Tibial artery (tissue), 4 donors: ENCODE data around the gene DUOXA1.
"Not testable (repeated sequence)": the region's sequence is repeated elsewhere in the genome, so short reads cannot be mapped to it uniquely, and the experiment has no call there.

ENCODE experiments used
- DNase-seq, 2 donors: peaks; one replicate each; pipeline ENCODE4 v3.0.0-alpha.2; 2019
- H3K27ac ChIP-seq, 2 donors: fragments of 200-600 bp; sonication (generic) in 1 of 2; 1 replicate in 1 of 2; 2 replicates in 1 of 2; pipeline ENCODE4 v1.5.1; 2018 to 2019; ENCODE audit warnings: mild to moderate bottlenecking in 1 of 2
- H3K27me3 ChIP-seq, 2 donors: fragments of 200-600 bp; sonication (generic) in 1 of 2; one replicate each; pipeline versions ENCODE4 v1.5.1 to v1.6.0; 2016 to 2019
- H3K36me3 ChIP-seq, 3 donors: fragments of 200-600 bp; sonication (generic) in 2 of 3; one replicate each; pipeline ENCODE4 v1.5.1; 2016 to 2019; ENCODE audit warnings: mild to moderate bottlenecking in 2 of 3
- H3K4me1 ChIP-seq, 4 donors: fragments of 200-600 bp; sonication (generic) in 2 of 4; 1 replicate in 3 of 4; 2 replicates in 1 of 4; pipeline ENCODE4 v1.5.1; 2016 to 2019
- H3K4me3 ChIP-seq, 2 donors: fragments of 200-600 bp; sonication (generic) in 1 of 2; 1 replicate in 1 of 2; 2 replicates in 1 of 2; pipeline ENCODE4 v1.5.1; 2018 to 2019; ENCODE audit warnings: mild to moderate bottlenecking in 2 of 2
- H3K9me3 ChIP-seq, 3 donors: fragments of 200-600 bp; sonication (generic) in 1 of 3; one replicate each; pipeline ENCODE4 v1.5.1; 2016 to 2019
- intact Hi-C: fragments of 100-400 bp; cut with DNase I; formaldehyde crosslinking; loops from one replicate; pipeline ENCODE4 v1.15.0; 2023; ENCODE audit warnings: low total_unique reads

DUOXA1 gene

GRCh38 chr15:45079201-45079600 lies 50.5 kb downstream of the DUOXA1 start:
- H3K36me3 ChIP-seq, H3K27ac ChIP-seq, H3K9me3 ChIP-seq, H3K4me3 ChIP-seq, H3K27me3 ChIP-seq, DNase-seq, intact Hi-C loops, H3K4me1 ChIP-seq: not testable (repeated sequence)

GRCh38 chr15:45077391-45077790 lies 52.3 kb downstream of the DUOXA1 start:
- H3K9me3 ChIP-seq, H3K36me3 ChIP-seq, H3K27ac ChIP-seq, DNase-seq, H3K27me3 ChIP-seq, H3K4me1 ChIP-seq, intact Hi-C loops, H3K4me3 ChIP-seq: not testable (repeated sequence)

GRCh38 chr15:45075440-45076320 lies 54.0 kb downstream of the DUOXA1 start:
- H3K27me3 ChIP-seq, intact Hi-C loops, H3K9me3 ChIP-seq, H3K4me3 ChIP-seq, H3K36me3 ChIP-seq, DNase-seq, H3K27ac ChIP-seq, H3K4me1 ChIP-seq: not testable (repeated sequence)

GRCh38 chr15:45073602-45074001 lies 56.1 kb downstream of the DUOXA1 start:
- H3K27ac ChIP-seq, DNase-seq, H3K4me3 ChIP-seq, H3K27me3 ChIP-seq, H3K9me3 ChIP-seq, intact Hi-C loops, H3K4me1 ChIP-seq: not testable (repeated sequence)
- H3K36me3 ChIP-seq, result peaks cover 0 to 11% (median 0%) of the 10 kb centered on the region in 3 donors

GRCh38 chr15:45069942-45070360 lies 59.7 kb downstream of the DUOXA1 start:
- H3K27me3 ChIP-seq, H3K27ac ChIP-seq, H3K4me1 ChIP-seq, H3K4me3 ChIP-seq, H3K9me3 ChIP-seq, intact Hi-C loops, DNase-seq: not testable (repeated sequence)
- peaks cover 0 to 11% (median 5%) of the 10 kb centered on the region in 3 donors for H3K36me3 ChIP-seq
